PC-3 (cell line): ENCODE data around the gene MPIG6B.

ENCODE experiments used
- EZH2 ChIP-seq: fragments of 300-600 bp; sonication (generic); IDR thresholded peaks from one replicate; pipeline ENCODE4 v1.6.1; 2017; ENCODE audit warnings: antibody characterized with exemption, mild to moderate bottlenecking, low read length; ENCODE audit not compliant: unreplicated experiment
- EZH2phosphoT487 ChIP-seq: fragments of 300-600 bp; sonication (generic); IDR thresholded peaks from 2 replicates; pipeline ENCODE4 v1.6.1; 2018; ENCODE audit warnings: mild to moderate bottlenecking, antibody characterized with exemption, low read length, borderline replicate concordance
- TF ChIP-seq, protein P1 (sequence below): fragments of 300-600 bp; sonication (generic); conservative IDR thresholded peaks from 2 replicates; pipeline ENCODE4 v1.5.1; 2017; ENCODE audit warnings: antibody characterized with exemption, low read depth, mild to moderate bottlenecking, low read length

GRCh38 chr6:31676322-31676903 is 46.8 kb upstream of the MPIG6B start:
- TF ChIP-seq EZH2phosphoT487, result no peak
- TF ChIP-seq, protein P1, sequence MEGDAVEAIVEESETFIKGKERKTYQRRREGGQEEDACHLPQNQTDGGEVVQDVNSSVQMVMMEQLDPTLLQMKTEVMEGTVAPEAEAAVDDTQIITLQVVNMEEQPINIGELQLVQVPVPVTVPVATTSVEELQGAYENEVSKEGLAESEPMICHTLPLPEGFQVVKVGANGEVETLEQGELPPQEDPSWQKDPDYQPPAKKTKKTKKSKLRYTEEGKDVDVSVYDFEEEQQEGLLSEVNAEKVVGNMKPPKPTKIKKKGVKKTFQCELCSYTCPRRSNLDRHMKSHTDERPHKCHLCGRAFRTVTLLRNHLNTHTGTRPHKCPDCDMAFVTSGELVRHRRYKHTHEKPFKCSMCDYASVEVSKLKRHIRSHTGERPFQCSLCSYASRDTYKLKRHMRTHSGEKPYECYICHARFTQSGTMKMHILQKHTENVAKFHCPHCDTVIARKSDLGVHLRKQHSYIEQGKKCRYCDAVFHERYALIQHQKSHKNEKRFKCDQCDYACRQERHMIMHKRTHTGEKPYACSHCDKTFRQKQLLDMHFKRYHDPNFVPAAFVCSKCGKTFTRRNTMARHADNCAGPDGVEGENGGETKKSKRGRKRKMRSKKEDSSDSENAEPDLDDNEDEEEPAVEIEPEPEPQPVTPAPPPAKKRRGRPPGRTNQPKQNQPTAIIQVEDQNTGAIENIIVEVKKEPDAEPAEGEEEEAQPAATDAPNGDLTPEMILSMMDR, result no peak
- no peak for TF ChIP-seq EZH2
